HepG2 (cell line): ENCODE measurements around the gene CCL2. TPM values are rescaled to one million over a fixed set of nuclear protein-coding genes. Genes with fewer than 3 reads are reported as not detected.

Experiments used
- ATAC-seq: fragments of 200-7000 bp; cut with Tn5 transposase; 3 replicates; pipeline ENCODE4 v1.9.1; 2020; ENCODE audit warnings: mild to moderate bottlenecking, moderate library complexity
- BruUV-seq: library from RNA; stranded (reverse); fragments of 400-500 nt; replicated peaks from 2 replicates; lab custom pipeline; 2021; lab: Mats Ljungman, UMichigan
- CTCF ChIA-PET: fragments of 300-600 bp; formaldehyde crosslinking; extraction: SDS; loops from one replicate; lab custom pipeline; 2021; ENCODE audit warnings: low total read pairs, inconsistent platforms, low intra/inter-chr PET ratio; lab: Yijun Ruan, JAX
- POLR2A ChIA-PET: fragments of 350-600 bp; sonication (Branson Sonifier 250); formaldehyde crosslinking; loops from one replicate; lab custom pipeline; 2020; ENCODE audit warnings: antibody characterized with exemption, inconsistent platforms; lab: Yijun Ruan, JAX
- DNase-seq: peaks from one replicate; pipeline ENCODE4 v3.0.0-alpha.2; 2015; ENCODE audit warnings: low spot score
- FAIRE-seq: peaks from 3 replicates; lab custom pipeline; 2011; peaks lifted over from hg19 to GRCh38; lab: Jason Lieb, UNC
- H2AFZ ChIP-seq: one replicate; pipeline ENCODE4 v1.6.1; 2011; ENCODE audit warnings: low read length, inconsistent platforms
- H3K27ac ChIP-seq: fragments of 300-600 bp; 3 replicates; pipeline ENCODE4 v1.8.0; 2011; ENCODE audit warnings: mixed run types, mild to moderate bottlenecking, mixed read lengths, low read length, inconsistent platforms; ENCODE audit not compliant: insufficient read depth; ENCODE audit errors: extremely low read length
- H3K27me3 ChIP-seq, 2 experiments: fragments of 200-600 bp in 1 of 2; 2 replicates in 1 of 2; 3 replicates in 1 of 2; pipeline versions ENCODE4 v1.6.0 to v1.8.0; 2011; ENCODE audit warnings: low read length in 2 of 2, mild to moderate bottlenecking in 2 of 2, moderate library complexity in 2 of 2, inconsistent platforms in 1 of 2; ENCODE audit not compliant: insufficient read depth in 2 of 2, control insufficient read depth in 1 of 2
- H3K36me3 ChIP-seq, 2 experiments: fragments of 200-600 bp in 1 of 2; replicated peaks in 1 of 2; 2 replicates in 1 of 2; 3 replicates in 1 of 2; pipeline versions ENCODE4 v1.5.1 to v1.8.0; 2011; ENCODE audit warnings: low read length in 2 of 2, inconsistent platforms in 1 of 2; ENCODE audit not compliant: insufficient read depth in 2 of 2, control insufficient read depth in 1 of 2
- H3K4me1 ChIP-seq: 2 replicates; pipeline ENCODE4 v1.5.1; 2012; ENCODE audit warnings: low read length, inconsistent platforms; ENCODE audit not compliant: insufficient read depth
- H3K4me2 ChIP-seq: 2 replicates; pipeline ENCODE4 v1.6.0; 2011; ENCODE audit warnings: low read depth, low read length, inconsistent platforms
- H3K4me3 ChIP-seq, 3 experiments: fragments of 200-600 bp in 1 of 3; sonication (generic), shearing (Covaris generic) in 1 of 3; replicated peaks in 1 of 3; 2 replicates each; pipeline ENCODE4 v1.5.1; 2011 to 2016; ENCODE audit warnings: low read length in 3 of 3, inconsistent platforms in 2 of 3, low read depth in 2 of 3, mild to moderate bottlenecking in 2 of 3, control low read depth in 1 of 3, mixed read lengths in 1 of 3; ENCODE audit not compliant: insufficient read depth in 1 of 3
- H3K79me2 ChIP-seq: one replicate; pipeline ENCODE4 v1.6.1; 2011; ENCODE audit warnings: low read length, inconsistent platforms; ENCODE audit not compliant: insufficient read depth
- H3K9ac ChIP-seq: 2 replicates; pipeline ENCODE4 v1.6.0; 2011; ENCODE audit warnings: mild to moderate bottlenecking, low read depth, low read length, inconsistent platforms; ENCODE audit not compliant: insufficient read depth
- H3K9me3 ChIP-seq: 2 replicates; pipeline ENCODE4 v1.5.1; 2012; ENCODE audit warnings: mild to moderate bottlenecking, low read length
- H4K20me1 ChIP-seq: 2 replicates; pipeline ENCODE4 v1.6.0; 2011; ENCODE audit warnings: inconsistent platforms, mild to moderate bottlenecking, low read length, moderate library complexity; ENCODE audit not compliant: insufficient read depth
- CENPT ChIP-seq: sonication (generic); formaldehyde crosslinking; IDR thresholded peaks from 2 replicates; pipeline ENCODE4 v1.8.0; 2022; ENCODE audit warnings: low read depth, mild to moderate bottlenecking, moderate library complexity, missing genetic modification reagents
- MED1 ChIP-seq: sonication (generic); formaldehyde crosslinking; IDR thresholded peaks from 2 replicates; pipeline ENCODE4 v1.4.0; 2020; ENCODE audit warnings: missing genetic modification reagents
- NBN ChIP-seq: fragments of 450-650 bp; conservative IDR thresholded peaks from 2 replicates; pipeline ENCODE4 v1.6.1; 2017
- SIX4 ChIP-seq: sonication (generic); formaldehyde crosslinking; IDR thresholded peaks from 2 replicates; pipeline ENCODE4 v1.4.0; 2020; ENCODE audit warnings: missing genetic modification reagents
- SMAD9 ChIP-seq: sonication (generic); formaldehyde crosslinking; IDR thresholded peaks from 2 replicates; pipeline ENCODE4 v1.5.1; 2020; ENCODE audit warnings: mild to moderate bottlenecking, missing genetic modification reagents
- SYNCRIP ChIP-seq: fragments of 200-400 bp; formaldehyde crosslinking; IDR thresholded peaks from 2 replicates; pipeline ENCODE4 v1.6.1; 2018; ENCODE audit warnings: mild to moderate bottlenecking, low read depth, low read length; ENCODE audit not compliant: insufficient read depth
- U2AF2 ChIP-seq: fragments of 200-400 bp; formaldehyde crosslinking; IDR thresholded peaks from 2 replicates; pipeline ENCODE4 v1.6.1; 2017; ENCODE audit warnings: low read depth, mild to moderate bottlenecking, low read length
- ZBTB1 ChIP-seq: sonication (generic); formaldehyde crosslinking; IDR thresholded peaks from 2 replicates; pipeline ENCODE4 v1.4.0; 2020; ENCODE audit warnings: missing genetic modification reagents, borderline replicate concordance
- ZBTB20 ChIP-seq: sonication (generic); formaldehyde crosslinking; IDR thresholded peaks from 2 replicates; pipeline ENCODE4 v1.8.1; 2023; ENCODE audit warnings: missing genetic modification reagents, low read depth, mild to moderate bottlenecking, borderline replicate concordance
- ZFP36 ChIP-seq: fragments of 150-350 bp; IDR thresholded peaks from 2 replicates; pipeline ENCODE4 v1.6.1; 2018; ENCODE audit warnings: borderline replicate concordance, low read length, low read depth; ENCODE audit not compliant: partially characterized antibody
- ZNF468 ChIP-seq: sonication (generic); formaldehyde crosslinking; IDR thresholded peaks from 2 replicates; pipeline ENCODE4 v1.8.0; 2022; ENCODE audit warnings: mild to moderate bottlenecking, moderate library complexity, missing genetic modification reagents
- ZNF747 ChIP-seq: sonication (generic); formaldehyde crosslinking; IDR thresholded peaks from 2 replicates; pipeline ENCODE4 v1.8.1; 2023; ENCODE audit warnings: missing genetic modification reagents, mild to moderate bottlenecking, borderline replicate concordance
- WGBS: methylation state at CpG from one replicate; pipeline ENCODE4 v1.1.6; 2017; ENCODE audit warnings: low lambda C conversion rate; 5-methylcytosine and 5-hydroxymethylcytosine counted together
- in situ Hi-C: cut with HindIII; loops from 2 replicates; pipeline ENCODE4 v1.10.0; 2017; ENCODE audit warnings: low pct_unique_long_range_greater_than_20kb; ENCODE audit not compliant: extremely low pct_ligation_motif_present
- intact Hi-C: fragments of 100-400 bp; cut with micrococcal nuclease; formaldehyde crosslinking; loops from one replicate; pipeline ENCODE4 v1.10.0; 2022; ENCODE audit not compliant: unreplicated experiment
- polyA plus RNA-seq, 8 experiments: library from polyadenylated mRNA; depleted of rRNA in 3 of 8; stranded (reverse) in 7 of 8; unstranded in 1 of 8; fragments of >200 nt; fragmentation: Illumina TruSeq in 4 of 8; extraction: Trizol in 4 of 8; gene quantifications; 2 replicates each; pipeline versions ENCODE4 v1.2.1 to v1.2.3, GENCODE V29; 2011 to 2016; ENCODE audit warnings: low read depth in 4 of 8, missing spikeins in 1 of 8, mixed read lengths in 1 of 8; ENCODE audit not compliant: insufficient read depth in 1 of 8
- total RNA-seq, 5 experiments: library from RNA; depleted of rRNA; stranded (reverse); fragments of >200 nt; fragmentation: Illumina TruSeq; extraction: Trizol; gene quantifications; 2 replicates each; pipeline ENCODE4 v1.2.3, GENCODE V29; 2016; ENCODE audit warnings: low read depth in 1 of 5
- TF ChIP-seq, protein P1 (sequence below): sonication (generic); formaldehyde crosslinking; IDR thresholded peaks from 2 replicates; pipeline ENCODE4 v1.5.1; 2020; ENCODE audit warnings: mild to moderate bottlenecking, missing genetic modification reagents
- TF ChIP-seq, protein P2 (sequence below): sonication (generic); formaldehyde crosslinking; IDR thresholded peaks from 2 replicates; pipeline ENCODE4 v1.8.0; 2022; ENCODE audit warnings: missing genetic modification reagents, mild to moderate bottlenecking, inconsistent platforms, borderline replicate concordance
- TF ChIP-seq, protein P3 (sequence below): sonication (generic); formaldehyde crosslinking; IDR thresholded peaks from 2 replicates; pipeline ENCODE4 v1.4.0; 2020; ENCODE audit warnings: missing genetic modification reagents, borderline replicate concordance

Gene CCL2
- total and polyA plus RNA-seq, 2 of the 13 experiments (the other 11 are each of a cell fraction or from before 2014, with no cell fraction given) = not detected

DNA sequence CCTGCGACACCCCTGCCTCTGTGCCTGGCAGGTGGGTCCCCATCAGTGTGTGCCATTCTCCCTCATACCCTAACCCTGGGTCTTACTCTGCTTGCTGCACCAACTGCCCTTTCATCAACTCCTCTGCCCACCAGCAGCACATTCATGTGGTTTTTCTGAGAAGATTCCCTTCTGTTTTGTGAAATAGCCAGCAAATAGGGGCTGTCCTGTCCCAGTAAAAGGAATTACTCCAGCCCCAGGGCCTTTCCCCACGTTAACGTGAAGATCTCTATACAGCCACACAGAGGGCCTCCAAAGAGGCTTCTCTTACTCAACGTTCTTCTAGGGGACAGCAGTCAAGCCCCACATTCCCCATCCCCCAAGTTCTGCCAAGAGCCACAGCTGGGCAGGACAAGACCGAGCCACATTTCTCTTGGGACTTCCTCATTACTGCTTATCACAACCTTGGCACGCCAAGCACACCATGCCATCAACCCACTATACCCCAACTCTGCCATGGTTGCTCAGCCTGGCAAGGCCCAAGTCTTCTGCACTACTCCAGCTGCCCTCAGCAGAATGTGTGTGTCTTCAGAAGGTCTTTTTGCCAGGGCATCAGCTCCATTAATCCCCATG is 18.7 kb upstream of the CCL2 start (continued):
- TF ChIP-seq, protein P1, sequence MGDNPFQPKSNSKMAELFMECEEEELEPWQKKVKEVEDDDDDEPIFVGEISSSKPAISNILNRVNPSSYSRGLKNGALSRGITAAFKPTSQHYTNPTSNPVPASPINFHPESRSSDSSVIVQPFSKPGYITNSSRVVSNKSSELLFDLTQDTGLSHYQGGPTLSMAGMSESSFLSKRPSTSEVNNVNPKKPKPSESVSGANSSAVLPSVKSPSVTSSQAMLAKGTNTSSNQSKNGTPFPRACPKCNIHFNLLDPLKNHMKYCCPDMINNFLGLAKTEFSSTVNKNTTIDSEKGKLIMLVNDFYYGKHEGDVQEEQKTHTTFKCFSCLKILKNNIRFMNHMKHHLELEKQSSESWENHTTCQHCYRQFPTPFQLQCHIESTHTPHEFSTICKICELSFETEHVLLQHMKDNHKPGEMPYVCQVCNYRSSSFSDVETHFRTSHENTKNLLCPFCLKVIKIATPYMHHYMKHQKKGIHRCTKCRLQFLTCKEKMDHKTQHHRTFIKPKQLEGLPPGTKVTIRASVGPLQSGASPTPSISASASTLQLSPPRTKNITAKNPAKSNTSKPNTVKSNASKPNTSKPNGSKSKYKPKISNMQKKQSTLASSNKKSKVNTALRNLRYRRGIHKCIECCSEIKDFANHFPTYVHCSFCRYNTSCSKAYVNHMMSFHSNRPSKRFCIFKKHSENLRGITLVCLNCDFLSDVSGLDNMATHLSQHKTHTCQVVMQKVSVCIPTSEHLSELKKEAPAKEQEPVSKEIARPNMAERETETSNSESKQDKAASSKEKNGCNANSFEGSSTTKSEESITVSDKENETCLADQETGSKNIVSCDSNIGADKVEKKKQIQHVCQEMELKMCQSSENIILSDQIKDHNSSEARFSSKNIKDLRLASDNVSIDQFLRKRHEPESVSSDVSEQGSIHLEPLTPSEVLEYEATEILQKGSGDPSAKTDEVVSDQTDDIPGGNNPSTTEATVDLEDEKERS = no peak
- TF ChIP-seq ZBTB20 (CRISPR knock-in tag) = no peak
- TF ChIP-seq ZNF747 (CRISPR knock-in tag) = no peak
- TF ChIP-seq ZNF468 (CRISPR knock-in tag) = no peak

DNA sequence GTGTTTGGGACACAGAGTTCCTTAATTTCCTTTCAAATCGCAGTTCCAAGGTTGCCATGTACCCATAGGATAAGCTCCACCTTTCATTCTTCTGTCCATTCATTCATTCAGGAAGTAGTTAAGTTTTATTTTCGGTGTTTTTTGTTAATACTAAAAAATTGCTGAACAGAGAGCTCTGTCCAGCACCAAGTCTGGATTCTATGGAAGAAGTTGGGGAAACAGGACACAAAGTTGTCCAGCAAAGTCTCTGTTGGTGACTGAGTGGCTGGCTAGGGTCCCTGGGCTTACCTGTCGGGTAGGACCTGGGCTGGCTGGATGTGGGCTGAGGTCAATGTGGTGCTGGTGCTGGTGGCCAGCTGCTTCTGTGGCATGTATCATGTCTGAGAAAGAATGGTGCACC is 17.6 kb upstream of the CCL2 start:
- H3K27me3 ChIP-seq = no peaks in the 10 kb centered on the region; a peak in 1 of 5 replicates
- FAIRE-seq (no peak), ATAC-seq (no peak), DNase-seq (no peak)
- H3K4me3 ChIP-seq = no peak overlapping the region
- H3K4me1 ChIP-seq = no peaks in the 10 kb centered on the region
- no TSS peak for BruUV-seq
- H3K36me3 ChIP-seq = no peaks in the 10 kb centered on the region
- no peak overlapping the region for H3K27ac ChIP-seq
- H3K9ac ChIP-seq = no peak overlapping the region
- ChIA-PET CTCF (no interaction called here), POLR2A (no interaction called here)
- H3K79me2 ChIP-seq = no peaks in the 10 kb centered on the region
- no peak overlapping the region for H2AFZ ChIP-seq
- no peak overlapping the region for H3K4me2 ChIP-seq
- intact Hi-C loops = no loop called here
- WGBS = 7% methylated on average over 3 of the region's 3 CpGs
- in situ Hi-C loops = no loop called here
- TF ChIP-seq ZBTB1 (CRISPR knock-in tag) (no peak), SIX4 (CRISPR knock-in tag) (no peak), ZFP36 (no peak), U2AF2 (no peak), SMAD9 (CRISPR knock-in tag) (no peak), NBN (no peak), CENPT (no peak), MED1 (CRISPR knock-in tag) (no peak), SYNCRIP (no peak)
- TF ChIP-seq, protein P2, sequence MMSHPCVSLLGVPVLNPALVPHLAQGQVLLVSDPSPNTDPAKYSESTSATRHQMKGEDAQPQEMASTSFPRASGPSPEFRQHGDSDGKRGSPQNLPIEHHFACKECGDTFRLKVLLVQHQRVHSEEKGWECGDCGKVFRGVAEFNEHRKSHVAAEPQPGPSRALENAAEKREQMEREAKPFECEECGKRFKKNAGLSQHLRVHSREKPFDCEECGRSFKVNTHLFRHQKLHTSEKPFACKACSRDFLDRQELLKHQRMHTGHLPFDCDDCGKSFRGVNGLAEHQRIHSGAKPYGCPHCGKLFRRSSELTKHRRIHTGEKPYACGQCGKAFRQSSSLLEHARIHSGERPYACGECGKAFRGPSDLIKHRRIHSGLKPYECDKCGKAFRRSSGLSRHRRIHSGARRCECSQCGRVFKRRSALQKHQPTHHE (CRISPR knock-in tag) = no peak
- TF ChIP-seq, protein P3, sequence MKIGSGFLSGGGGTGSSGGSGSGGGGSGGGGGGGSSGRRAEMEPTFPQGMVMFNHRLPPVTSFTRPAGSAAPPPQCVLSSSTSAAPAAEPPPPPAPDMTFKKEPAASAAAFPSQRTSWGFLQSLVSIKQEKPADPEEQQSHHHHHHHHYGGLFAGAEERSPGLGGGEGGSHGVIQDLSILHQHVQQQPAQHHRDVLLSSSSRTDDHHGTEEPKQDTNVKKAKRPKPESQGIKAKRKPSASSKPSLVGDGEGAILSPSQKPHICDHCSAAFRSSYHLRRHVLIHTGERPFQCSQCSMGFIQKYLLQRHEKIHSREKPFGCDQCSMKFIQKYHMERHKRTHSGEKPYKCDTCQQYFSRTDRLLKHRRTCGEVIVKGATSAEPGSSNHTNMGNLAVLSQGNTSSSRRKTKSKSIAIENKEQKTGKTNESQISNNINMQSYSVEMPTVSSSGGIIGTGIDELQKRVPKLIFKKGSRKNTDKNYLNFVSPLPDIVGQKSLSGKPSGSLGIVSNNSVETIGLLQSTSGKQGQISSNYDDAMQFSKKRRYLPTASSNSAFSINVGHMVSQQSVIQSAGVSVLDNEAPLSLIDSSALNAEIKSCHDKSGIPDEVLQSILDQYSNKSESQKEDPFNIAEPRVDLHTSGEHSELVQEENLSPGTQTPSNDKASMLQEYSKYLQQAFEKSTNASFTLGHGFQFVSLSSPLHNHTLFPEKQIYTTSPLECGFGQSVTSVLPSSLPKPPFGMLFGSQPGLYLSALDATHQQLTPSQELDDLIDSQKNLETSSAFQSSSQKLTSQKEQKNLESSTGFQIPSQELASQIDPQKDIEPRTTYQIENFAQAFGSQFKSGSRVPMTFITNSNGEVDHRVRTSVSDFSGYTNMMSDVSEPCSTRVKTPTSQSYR = no peak
- no peaks in the 10 kb centered on the region for H4K20me1 ChIP-seq
- no peaks in the 10 kb centered on the region for H3K9me3 ChIP-seq
